Endothelial cell of umbilical vein (primary cell): ENCODE results near the gene ZBTB44.

Experiments
- EZH2 ChIP-seq: IDR thresholded peaks from 2 replicates; pipeline ENCODE4 v1.6.1; 2012; ENCODE audit warnings: borderline replicate concordance, low read depth, mild to moderate bottlenecking, moderate library complexity, low read length, inconsistent platforms; ENCODE audit not compliant: severe bottlenecking
- JUN ChIP-seq: IDR thresholded peaks from 2 replicates; pipeline ENCODE4 v1.6.1; 2011; ENCODE audit warnings: borderline replicate concordance, low read depth; ENCODE audit not compliant: insufficient read length, insufficient read depth
- POLR2A ChIP-seq: IDR thresholded peaks from 2 replicates; pipeline ENCODE4 v1.6.1; 2012; ENCODE audit warnings: low read depth, mild to moderate bottlenecking, control low read depth, low read length
- POLR2AphosphoS5 ChIP-seq: IDR thresholded peaks from 2 replicates; pipeline ENCODE4 v1.6.1; 2012; ENCODE audit warnings: low read depth, mild to moderate bottlenecking, control low read depth, low read length, moderate library complexity; ENCODE audit not compliant: insufficient read depth
- TF ChIP-seq, protein P1 (sequence below), 2 donors: IDR thresholded peaks; 1 replicate in 1 of 2; 2 replicates in 1 of 2; pipeline ENCODE4 v1.5.1; 2011; ENCODE audit warnings: low read length in 2 of 2, mild to moderate bottlenecking in 2 of 2, moderate library complexity in 2 of 2, control low read depth in 1 of 2, inconsistent platforms in 1 of 2, low read depth in 1 of 2; ENCODE audit not compliant: insufficient read depth in 1 of 2; ENCODE audit errors: extremely low read depth in 1 of 2
- TF ChIP-seq, protein P2 (sequence below): IDR thresholded peaks from 2 replicates; pipeline ENCODE4 v1.6.1; 2011; ENCODE audit not compliant: insufficient read depth, insufficient read length

GRCh38 chr11:130313383-130314183 lies 1.1 kb downstream of the ZBTB44 start:
- TF ChIP-seq, protein P1, sequence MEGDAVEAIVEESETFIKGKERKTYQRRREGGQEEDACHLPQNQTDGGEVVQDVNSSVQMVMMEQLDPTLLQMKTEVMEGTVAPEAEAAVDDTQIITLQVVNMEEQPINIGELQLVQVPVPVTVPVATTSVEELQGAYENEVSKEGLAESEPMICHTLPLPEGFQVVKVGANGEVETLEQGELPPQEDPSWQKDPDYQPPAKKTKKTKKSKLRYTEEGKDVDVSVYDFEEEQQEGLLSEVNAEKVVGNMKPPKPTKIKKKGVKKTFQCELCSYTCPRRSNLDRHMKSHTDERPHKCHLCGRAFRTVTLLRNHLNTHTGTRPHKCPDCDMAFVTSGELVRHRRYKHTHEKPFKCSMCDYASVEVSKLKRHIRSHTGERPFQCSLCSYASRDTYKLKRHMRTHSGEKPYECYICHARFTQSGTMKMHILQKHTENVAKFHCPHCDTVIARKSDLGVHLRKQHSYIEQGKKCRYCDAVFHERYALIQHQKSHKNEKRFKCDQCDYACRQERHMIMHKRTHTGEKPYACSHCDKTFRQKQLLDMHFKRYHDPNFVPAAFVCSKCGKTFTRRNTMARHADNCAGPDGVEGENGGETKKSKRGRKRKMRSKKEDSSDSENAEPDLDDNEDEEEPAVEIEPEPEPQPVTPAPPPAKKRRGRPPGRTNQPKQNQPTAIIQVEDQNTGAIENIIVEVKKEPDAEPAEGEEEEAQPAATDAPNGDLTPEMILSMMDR (IDR thresholded peaks at IDR 0.05; ENCODE audit: extremely low read depth in 1 of 2, insufficient read depth in 1 of 2, low read depth in 1 of 2, low read length in 2 of 2): no peak
- TF ChIP-seq POLR2AphosphoS5 (no peak), POLR2A (no peak), EZH2 (no peak), JUN (no peak)
- TF ChIP-seq, protein P2, sequence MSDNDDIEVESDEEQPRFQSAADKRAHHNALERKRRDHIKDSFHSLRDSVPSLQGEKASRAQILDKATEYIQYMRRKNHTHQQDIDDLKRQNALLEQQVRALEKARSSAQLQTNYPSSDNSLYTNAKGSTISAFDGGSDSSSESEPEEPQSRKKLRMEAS: no peak
